H1 (cell line): ENCODE data around the gene HCAR2. TPM values are rescaled to one million over a fixed set of nuclear protein-coding genes. Genes with fewer than 3 reads are reported as not detected.

Source experiments
- polyA plus RNA-seq, 7 experiments: library from polyadenylated mRNA; depleted of rRNA in 3 of 7; stranded (reverse) in 5 of 7; unstranded in 2 of 7; fragments of >200 nt in 5 of 7; fragments of 200-250 nt in 2 of 7; gene quantifications; 1 replicate in 5 of 7; 2 replicates in 1 of 7; 4 replicates in 1 of 7; pipeline versions ENCODE4 v1.2.1 to v1.2.3, GENCODE V29; 2011 to 2013; ENCODE audit warnings: missing spikeins in 2 of 7, mixed read lengths in 2 of 7
- small RNA-seq: library from polyadenylated mRNA; stranded (forward); fragments of <200 nt; extraction: miRNeasy Mini kit (QIAGEN cat#:217004); gene quantifications from one replicate; pipeline ENCODE3, GENCODE V24; 2013; ENCODE audit not compliant: insufficient read depth
- total RNA-seq: library from RNA; stranded (reverse); fragmentation: NEBNext Ultra II Directional; extraction: Animal tissue kit (Norgen Biotek cat#: 25700); gene quantifications from 2 replicates; pipeline ENCODE4 v1.2.1, GENCODE V29; 2021

The HCAR2 gene
- total and polyA plus RNA-seq, 2 of the 8 experiments (the other 6 are each of a cell fraction or from before 2014, with no cell fraction given): not detected

Small RNAs within 50 kb of the gene (small RNA-seq; reads per million reads assigned to genes)
- gene AC026333.2: not detected

Other genes starting within 250 kb of the HCAR2 start
- gene ZCCHC8, start 202.4 kb downstream of the HCAR2 start, total RNA-seq: 27.4 and 28.9 TPM in 2 replicates
- 12.1 and 13.8 TPM in 2 replicates for gene ZCCHC8, start 202.4 kb downstream of the HCAR2 start, polyA plus RNA-seq (2011; rRNA removed)
- gene RSRC2, start 176.4 kb downstream of the HCAR2 start, total RNA-seq: 71.4 and 72.8 TPM in 2 replicates
- 8.6 and 15.9 TPM in 2 replicates for gene RSRC2, start 176.4 kb downstream of the HCAR2 start, polyA plus RNA-seq (2011; rRNA removed)
- gene KNTC1, start 176.1 kb downstream of the HCAR2 start, total RNA-seq: 66.6 and 80.2 TPM in 2 replicates
- 36.3 and 52.7 TPM in 2 replicates for gene KNTC1, start 176.1 kb downstream of the HCAR2 start, polyA plus RNA-seq (2011; rRNA removed)
- gene HCAR3, start 13.5 kb upstream of the HCAR2 start, total RNA-seq: not detected in 2 replicates
- not detected in 2 replicates for gene HCAR3, start 13.5 kb upstream of the HCAR2 start, polyA plus RNA-seq (2011; rRNA removed)
- gene HCAR1, start 27.5 kb upstream of the HCAR2 start, total RNA-seq: not detected in 2 replicates
- 0.02 TPM in 1 of 2 replicates, not detected in the other for gene HCAR1, start 27.5 kb upstream of the HCAR2 start, polyA plus RNA-seq (2011; rRNA removed)
- 78.1 and 84.0 TPM in 2 replicates for gene DENR, start 49.5 kb upstream of the HCAR2 start, total RNA-seq
- 26.9 and 29.5 TPM in 2 replicates for gene DENR, start 49.5 kb upstream of the HCAR2 start, polyA plus RNA-seq (2011; rRNA removed)
- 0.21 and 0.41 TPM in 2 replicates for gene CCDC62, start 71.2 kb upstream of the HCAR2 start, total RNA-seq
- 0.05 TPM in 2 replicates for gene CCDC62, start 71.2 kb upstream of the HCAR2 start, polyA plus RNA-seq (2011; rRNA removed)
- 14.5 and 14.7 TPM in 2 replicates for gene HIP1R, start 132.1 kb upstream of the HCAR2 start, total RNA-seq
- 11.2 and 16.1 TPM in 2 replicates for gene HIP1R, start 132.1 kb upstream of the HCAR2 start, polyA plus RNA-seq (2011; rRNA removed)
- 11.9 and 13.1 TPM in 2 replicates for gene VPS37B, start 192.8 kb upstream of the HCAR2 start, total RNA-seq
- 15.7 and 17.2 TPM in 2 replicates for gene VPS37B, start 192.8 kb upstream of the HCAR2 start, polyA plus RNA-seq (2011; rRNA removed)